ENCODE results near the gene PARG.
"Not testable (repeated sequence)": the region's sequence is repeated elsewhere in the genome, so short reads cannot be mapped to it uniquely, and the experiment has no call there.

The PARG gene

DNA sequence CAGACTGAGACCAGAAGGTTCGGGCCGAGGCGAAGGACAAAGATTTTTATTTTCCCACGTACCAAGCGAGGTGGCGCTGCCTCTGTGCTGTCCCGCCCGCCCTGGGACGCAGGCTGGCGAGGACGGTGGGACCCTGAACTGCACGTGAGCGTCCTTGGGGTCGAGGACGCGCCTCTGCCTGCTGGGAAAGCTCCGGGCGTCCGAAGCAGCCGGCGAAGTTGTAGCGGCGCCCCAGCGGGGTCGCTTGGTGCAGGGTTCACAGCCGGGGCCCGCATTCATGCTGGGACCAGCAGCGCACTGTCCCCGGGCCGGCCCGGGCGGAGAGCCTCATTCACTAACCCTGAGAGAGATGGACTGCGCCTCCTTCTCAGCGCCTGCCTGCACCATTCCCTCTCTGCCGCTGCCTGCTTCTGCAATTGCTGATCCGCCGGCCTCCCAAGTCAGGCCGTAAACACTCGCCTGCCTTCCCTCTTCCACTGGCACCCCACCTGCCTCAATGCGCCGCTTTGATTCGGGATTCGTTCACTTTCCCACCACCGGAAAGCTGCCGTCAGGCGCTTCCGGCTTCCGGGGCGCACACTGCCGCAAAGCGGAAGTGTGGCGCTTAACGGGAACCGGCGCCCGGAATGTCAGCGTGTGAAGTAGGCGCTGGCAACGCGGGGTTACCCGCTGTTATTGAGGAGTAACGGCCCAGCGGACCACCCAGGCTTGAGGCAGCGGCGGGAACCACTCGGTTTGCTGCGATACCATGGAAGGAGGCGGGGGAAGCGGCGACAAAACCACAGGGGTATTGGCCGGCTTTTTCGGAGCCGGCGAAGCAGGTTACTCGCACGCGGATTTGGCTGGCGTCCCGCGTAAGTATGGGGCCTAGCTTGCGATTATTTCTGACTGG, at the start of gene PARG, which contains the start of gene TIMM23B:
Gene PARG (minus strand): TSS at position 581 of the 892 bp plus-strand sequence. CDS start 302 bp downstream, at position 279.
Gene TIMM23B (plus strand): TSS at position 607 of the 892 bp plus-strand sequence. CDS start 142 bp downstream, at position 749.
- DNase-seq, result peak; percentile 87

DNA sequence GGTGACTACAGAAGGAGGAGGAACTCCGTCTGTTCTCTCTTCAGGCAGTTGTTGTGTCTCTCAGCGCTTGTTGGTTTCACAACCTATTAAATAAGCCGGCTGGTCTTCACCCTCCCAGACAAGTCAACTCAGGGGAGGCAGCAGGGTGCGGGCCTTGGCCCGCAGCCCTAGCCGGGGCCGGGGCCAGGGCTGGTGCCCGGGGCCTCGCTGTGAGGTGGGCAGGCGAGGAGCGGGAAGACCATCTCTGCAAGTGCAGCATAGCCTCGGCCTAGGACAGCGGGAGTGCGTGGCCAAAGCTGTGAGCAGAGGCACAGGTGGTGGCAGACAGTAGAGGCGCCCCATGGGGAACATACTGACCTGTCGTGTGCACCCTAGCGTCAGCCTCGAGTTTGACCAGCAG, 46.5 kb upstream of the PARG start, which contains the start of gene AGAP6:
Gene AGAP6 (plus strand): TSS at position 31 of the 400 bp plus-strand sequence. CDS start 310 bp downstream, at position 341.
- DNase-seq, result not testable (repeated sequence)

- DNase-seq, result not testable (repeated sequence)
Measured at GRCh38 chr10:49987207-49987606, 45.4 kb upstream of the PARG start.

DNA sequence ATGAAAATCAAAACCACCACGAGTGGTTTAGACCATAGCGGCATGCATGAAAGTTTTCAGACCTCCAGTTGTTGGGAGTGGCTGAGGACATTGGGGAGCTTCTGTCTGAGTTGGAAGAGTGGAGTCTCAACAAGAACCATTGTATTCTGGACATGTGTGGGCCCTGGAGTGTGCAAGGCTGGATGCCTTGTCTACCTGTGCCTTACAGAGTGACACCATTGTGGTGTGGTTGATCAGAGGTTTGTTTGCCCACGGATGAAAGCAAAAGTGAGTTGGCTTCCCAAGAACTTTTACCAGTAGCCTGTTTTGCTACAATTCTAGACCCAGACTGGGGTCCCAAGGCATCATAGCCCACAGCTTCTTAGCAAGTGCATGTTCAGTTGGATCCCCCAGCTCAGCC, 35.9 kb upstream of the PARG start:
- not testable (repeated sequence) for DNase-seq

DNA sequence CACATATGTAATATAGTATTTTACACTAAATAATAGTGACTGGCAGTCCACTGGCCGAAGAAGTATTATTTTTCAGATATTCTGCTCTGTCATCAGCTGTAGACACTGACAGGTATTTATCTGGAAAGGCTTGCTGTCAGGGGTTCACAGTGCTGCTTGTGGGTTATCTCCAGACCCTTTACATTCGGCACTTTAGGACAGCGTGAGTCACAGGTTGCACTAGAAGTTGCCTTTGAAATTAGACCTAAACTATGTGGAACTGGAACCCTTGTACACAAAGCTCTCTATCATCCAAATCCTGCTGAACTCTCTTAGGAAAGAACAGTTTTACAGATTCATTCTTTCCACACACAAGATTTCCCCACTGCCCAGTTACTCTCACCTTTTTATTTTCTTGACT, 30.3 kb upstream of the PARG start:
- not testable (repeated sequence) for DNase-seq

- DNase-seq, result not testable (repeated sequence)
Measured at GRCh38 chr10:49971466-49971865, 29.6 kb upstream of the PARG start.

GRCh38 chr10:49970331-49970857, 28.6 kb upstream of the PARG start:
- DNase-seq, result not testable (repeated sequence)

GRCh38 chr10:49953122-49953521, 11.3 kb upstream of the PARG start:
- DNase-seq, result not testable (repeated sequence)

GRCh38 chr10:49952006-49952405, 10.2 kb upstream of the PARG start:
- not testable (repeated sequence) for DNase-seq

- not testable (repeated sequence) for DNase-seq
Measured at GRCh38 chr10:49948737-49949136, 6.9 kb upstream of the PARG start.

- not testable (repeated sequence) for DNase-seq
Measured at GRCh38 chr10:49948142-49948541, 6.3 kb upstream of the PARG start.

DNA sequence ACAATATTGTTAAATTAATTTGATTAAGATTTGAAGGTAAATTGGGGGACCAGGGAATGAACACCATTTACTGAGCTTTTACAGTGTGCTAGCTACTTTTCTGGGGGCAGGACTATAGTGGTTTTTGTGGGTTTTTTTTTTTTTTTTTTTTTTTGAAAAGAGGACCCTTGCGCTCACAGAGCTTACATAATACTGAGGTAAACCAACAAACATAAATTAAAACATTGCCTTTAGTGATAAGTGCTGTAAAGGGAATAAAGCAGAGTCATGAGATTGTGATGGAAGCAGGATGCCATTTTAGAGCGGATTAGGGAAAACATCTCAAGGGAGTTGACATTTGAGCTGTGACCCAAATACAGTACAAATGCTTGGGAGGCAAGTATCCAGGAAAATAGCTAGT, 1.8 kb upstream of the PARG start:
- not testable (repeated sequence) for DNase-seq

DNA sequence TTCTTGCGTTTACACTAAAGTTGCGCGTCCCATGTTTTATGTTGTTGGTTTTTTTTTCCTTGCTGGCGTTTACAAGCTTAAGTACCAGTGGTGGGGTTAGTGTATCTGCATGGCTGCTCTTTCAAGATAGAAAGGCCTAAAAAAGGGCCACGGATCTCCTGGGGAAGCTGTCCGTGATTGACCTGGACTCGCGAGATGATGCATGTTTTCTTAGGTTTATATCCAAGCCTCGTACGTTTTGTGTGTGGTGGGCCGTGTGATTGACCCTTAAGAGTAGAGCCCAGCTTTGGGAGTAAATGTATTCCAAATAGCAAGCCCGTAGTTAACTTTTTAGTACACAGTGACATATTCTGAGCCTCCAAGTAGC, 495 bp upstream of the PARG start:
- DNase-seq, result not testable (repeated sequence)

DNA sequence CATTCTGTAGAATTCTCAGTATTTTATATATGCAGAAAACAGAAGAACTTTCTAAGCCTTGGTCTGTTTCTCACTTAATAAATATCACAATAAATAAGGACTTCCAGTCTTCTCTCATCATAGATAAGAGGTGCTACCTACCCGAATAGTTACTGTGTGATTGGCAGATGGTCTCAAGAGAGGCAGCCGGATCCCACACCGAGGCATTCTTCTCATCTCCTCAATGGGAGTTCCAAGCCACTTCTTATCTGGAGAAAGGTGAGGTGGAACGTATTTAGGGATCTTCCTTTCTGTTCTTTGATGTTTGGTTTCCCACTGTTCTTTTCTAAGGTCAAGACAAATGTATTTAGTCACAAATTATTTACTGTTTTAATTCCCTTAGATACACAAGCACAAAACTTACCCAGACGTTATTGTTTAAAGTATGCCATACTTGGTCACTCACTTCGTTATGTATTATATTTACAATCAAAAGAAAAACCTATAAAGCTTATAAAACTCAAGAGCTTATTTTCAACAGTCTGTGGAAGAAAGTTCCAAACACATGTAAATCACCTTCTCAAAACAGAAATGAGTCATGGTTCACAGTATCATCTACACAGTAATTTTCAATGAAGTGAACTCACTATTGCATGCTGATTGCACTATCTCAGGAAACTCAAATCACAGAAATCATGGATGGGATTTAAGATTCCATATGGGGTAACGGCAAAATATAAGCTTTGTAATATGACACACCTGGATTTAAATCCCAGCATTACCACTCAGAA, 9.7 kb downstream of the PARG start:
- not testable (repeated sequence) for DNase-seq

DNA sequence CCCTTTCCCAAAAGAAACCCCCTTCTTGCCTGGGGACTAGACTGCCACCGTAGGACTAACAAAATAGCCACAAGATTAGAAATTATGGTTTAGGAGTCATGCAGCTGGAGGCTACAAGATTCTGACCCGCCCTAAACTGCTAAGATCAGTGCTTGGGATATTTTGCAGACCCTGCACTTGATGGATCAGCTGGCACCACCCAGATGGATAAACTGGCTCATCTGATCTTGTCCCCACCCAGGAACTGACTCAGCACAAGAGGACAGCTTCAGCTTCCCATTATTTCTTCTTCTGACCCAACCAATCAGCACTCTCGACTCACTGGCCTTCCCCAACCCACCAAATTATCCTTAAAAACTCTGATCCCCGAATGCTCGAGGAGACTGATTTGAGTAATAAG, 10.6 kb downstream of the PARG start:
- DNase-seq, result not testable (repeated sequence)

DNA sequence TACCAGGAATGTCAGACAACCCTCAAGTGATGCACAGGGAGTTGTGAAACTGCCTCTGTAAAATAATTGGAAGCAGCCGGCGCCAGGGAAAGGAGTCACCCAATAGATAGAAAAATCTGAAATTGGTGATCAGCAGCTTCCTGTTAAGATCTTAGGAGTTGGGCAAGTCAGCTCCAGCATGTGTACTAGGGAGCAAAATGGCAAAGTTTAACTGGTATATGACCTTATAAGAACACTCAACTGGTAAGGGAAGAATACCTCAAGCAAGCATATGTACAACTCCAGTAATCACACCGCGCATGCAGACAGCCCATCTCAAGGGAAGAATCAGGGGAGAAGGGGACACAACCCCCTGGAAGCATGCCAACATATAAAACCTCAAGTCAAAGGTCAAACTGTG, 18.3 kb downstream of the PARG start:
- DNase-seq, result not testable (repeated sequence)

DNA sequence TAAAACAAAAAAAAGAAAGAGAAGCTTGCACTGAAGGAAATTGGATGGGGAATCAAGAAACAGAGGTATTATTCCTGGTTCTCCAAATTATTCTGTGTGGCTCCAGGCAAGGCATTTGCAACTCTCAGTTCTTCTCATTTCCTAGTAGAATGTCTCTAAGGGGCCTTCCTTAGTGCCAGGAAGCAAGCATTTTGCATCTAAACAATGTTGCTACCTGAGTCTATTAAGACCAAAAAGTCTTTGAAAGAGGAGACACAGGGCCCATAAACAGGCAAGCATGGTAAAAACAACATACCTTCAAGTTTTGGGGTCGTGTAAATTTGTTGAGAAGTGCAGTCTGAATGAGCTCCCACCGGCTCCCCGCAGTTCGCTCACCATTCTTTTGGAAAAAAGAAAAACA, 19.8 kb downstream of the PARG start:
- not testable (repeated sequence) for DNase-seq

GRCh38 chr10:49917927-49918326, 23.9 kb downstream of the PARG start:
- DNase-seq, result not testable (repeated sequence)

DNA sequence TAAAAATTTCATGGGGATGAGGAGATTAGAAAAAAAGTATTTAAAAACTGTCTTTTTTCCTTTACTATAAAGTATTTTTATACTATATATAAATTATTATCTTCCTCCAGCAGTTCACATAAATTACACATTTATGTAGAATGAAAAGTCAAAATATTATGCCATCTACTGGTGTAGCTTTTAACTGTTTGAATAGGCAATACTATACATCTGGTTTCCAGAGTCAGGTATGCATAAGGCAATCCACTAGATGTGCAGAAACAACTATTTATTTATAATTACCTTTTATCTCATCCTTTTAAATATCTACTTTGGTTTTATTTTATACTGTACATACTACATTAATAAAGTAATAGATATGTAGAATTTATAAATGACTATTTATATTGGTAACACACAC, 25.4 kb downstream of the PARG start:
- DNase-seq, result not testable (repeated sequence)

GRCh38 chr10:49910295-49910694, 31.5 kb downstream of the PARG start:
- not testable (repeated sequence) for DNase-seq

DNA sequence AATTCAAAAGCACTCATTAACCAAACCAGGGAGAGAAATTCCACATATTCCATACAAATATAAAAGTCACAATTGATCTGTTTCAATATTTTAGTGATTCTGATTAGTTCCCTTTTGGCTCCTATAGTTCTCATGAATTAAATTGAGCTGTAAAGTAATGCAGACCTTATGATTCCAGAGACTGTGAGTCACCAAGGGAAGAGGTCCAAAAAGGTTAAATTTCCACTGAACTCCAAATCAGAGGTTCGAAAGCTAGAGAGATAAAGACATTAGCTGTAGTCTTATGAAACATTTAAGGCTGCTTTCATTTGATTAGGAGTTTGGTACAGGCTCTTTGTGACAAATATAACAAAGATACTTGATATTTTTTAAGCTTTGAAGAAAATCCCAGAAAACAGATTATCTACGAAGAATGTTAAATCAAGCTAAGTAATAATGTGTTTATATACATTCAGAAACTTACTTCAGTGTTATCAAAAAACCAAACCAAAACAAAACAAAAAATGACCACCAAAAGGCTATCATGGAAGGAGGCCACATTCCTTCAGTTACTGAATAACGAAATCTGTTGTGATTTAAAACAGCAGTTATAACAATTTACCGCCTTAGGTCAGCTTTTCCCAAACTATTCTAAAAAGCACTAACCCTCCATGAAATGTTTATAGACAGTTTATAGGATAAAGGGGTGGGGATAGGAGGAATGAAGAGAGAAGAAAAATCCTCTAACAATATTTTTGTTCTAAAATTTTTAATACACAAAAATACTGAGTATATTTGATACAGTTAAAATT, 33.3 kb downstream of the PARG start:
- DNase-seq, result not testable (repeated sequence)

- not testable (repeated sequence) for DNase-seq
Measured at GRCh38 chr10:49903829-49904228, 38.0 kb downstream of the PARG start.
